GM23338 (cell line): Measurements from ENCODE around the gene CETP. TPM values are rescaled to one million over a fixed set of nuclear protein-coding genes. Genes with fewer than 3 reads are reported as not detected.
"Not testable (repeated sequence)": the region's sequence is repeated elsewhere in the genome, so short reads cannot be mapped to it uniquely, and the experiment has no call there.

Experiments
- ATAC-seq: fragments of 200-7000 bp; cut with Tn5 transposase; 3 replicates; pipeline ENCODE4 v1.9.1; 2020
- DNase-seq: peaks from one replicate; pipeline ENCODE4 v3.0.0-alpha.2; 2015; ENCODE audit warnings: low spot score
- H2AFZ ChIP-seq: fragments of 200-600 bp; sonication (generic); 2 replicates; pipeline ENCODE4 v1.8.0; 2016; ENCODE audit warnings: antibody characterized with exemption, mild to moderate bottlenecking, moderate library complexity
- H3F3A ChIP-seq: fragments of 200-600 bp; sonication (generic); replicated peaks from 2 replicates; pipeline ENCODE4 v1.8.0; 2017; ENCODE audit warnings: antibody characterized with exemption, mixed run types, low read depth
- H3K27ac ChIP-seq: fragments of 200-600 bp; sonication (generic); 2 replicates; pipeline ENCODE4 v1.6.1; 2016; ENCODE audit warnings: low read depth
- H3K27me3 ChIP-seq: fragments of 200-600 bp; sonication (generic); 2 replicates; pipeline ENCODE4 v1.8.0; 2016; ENCODE audit warnings: mild to moderate bottlenecking, mixed run types, moderate library complexity; ENCODE audit not compliant: insufficient read depth
- H3K36me3 ChIP-seq: fragments of 200-600 bp; sonication (generic); 2 replicates; pipeline ENCODE4 v1.8.0; 2016; ENCODE audit warnings: mild to moderate bottlenecking; ENCODE audit not compliant: insufficient read depth
- H3K4me1 ChIP-seq: fragments of 200-600 bp; sonication (generic); 2 replicates; pipeline ENCODE4 v1.8.0; 2016; ENCODE audit warnings: mild to moderate bottlenecking, moderate library complexity; ENCODE audit not compliant: insufficient read depth
- H3K4me2 ChIP-seq: fragments of 200-600 bp; sonication (generic); 2 replicates; pipeline ENCODE4 v1.7.1; 2017; ENCODE audit warnings: mixed run types
- H3K4me3 ChIP-seq: fragments of 200-600 bp; sonication (generic); 2 replicates; pipeline ENCODE4 v1.6.1; 2016; ENCODE audit warnings: mixed run types
- H3K79me2 ChIP-seq: fragments of 200-600 bp; sonication (generic); replicated peaks from 2 replicates; pipeline ENCODE4 v1.8.0; 2017; ENCODE audit warnings: mild to moderate bottlenecking; ENCODE audit not compliant: insufficient read depth
- H3K9me2 ChIP-seq: fragments of 200-600 bp; sonication (generic); 2 replicates; pipeline ENCODE4 v1.8.0; 2017; ENCODE audit not compliant: insufficient read depth
- H4K20me1 ChIP-seq: fragments of 200-600 bp; sonication (generic); replicated peaks from 2 replicates; pipeline ENCODE4 v1.8.0; 2017; ENCODE audit warnings: mild to moderate bottlenecking; ENCODE audit not compliant: insufficient read depth
- H3K27ac Mint-ChIP-seq: 2 replicates; pipeline ENCODE4 v1.8.0; 2020; ENCODE audit warnings: inconsistent platforms, mild to moderate bottlenecking, moderate library complexity, mixed read lengths
- H3K27me3 Mint-ChIP-seq: 3 replicates; pipeline ENCODE4 v1.8.0; 2022; ENCODE audit warnings: low read depth, mild to moderate bottlenecking, moderate library complexity, mixed read lengths, inconsistent platforms; ENCODE audit not compliant: insufficient read depth, poor library complexity
- H3K36me3 Mint-ChIP-seq: 3 replicates; pipeline ENCODE4 v1.8.0; 2021; ENCODE audit warnings: low read depth, mild to moderate bottlenecking, inconsistent platforms, moderate library complexity, mixed read lengths
- H3K4me1 Mint-ChIP-seq: 3 replicates; pipeline ENCODE4 v1.8.0; 2020; ENCODE audit warnings: mild to moderate bottlenecking, inconsistent platforms, mixed read lengths
- H3K4me3 Mint-ChIP-seq: 3 replicates; pipeline ENCODE4 v1.8.0; 2021; ENCODE audit warnings: moderate library complexity, mild to moderate bottlenecking, inconsistent platforms, mixed read lengths
- H3K9me3 Mint-ChIP-seq: 3 replicates; pipeline ENCODE4 v1.8.0; 2020; ENCODE audit warnings: moderate library complexity, mild to moderate bottlenecking, inconsistent platforms, mixed read lengths
- CREB1 ChIP-seq: fragments of 250-450 bp; sonication (Bioruptor Pico); IDR thresholded peaks from 2 replicates; pipeline ENCODE4 v1.5.0; 2020; ENCODE audit warnings: low read depth, mild to moderate bottlenecking, moderate library complexity
- CTCF ChIP-seq, 2 experiments: fragments of 200-600 bp in 1 of 2; sonication (generic) in 1 of 2; conservative IDR thresholded peaks; 2 replicates each; pipeline versions ENCODE4 v1.5.1 to v1.6.1; 2016 to 2017; ENCODE audit warnings: antibody characterized with exemption in 2 of 2, low read depth in 2 of 2, mild to moderate bottlenecking in 2 of 2, moderate library complexity in 1 of 2
- EZH2 ChIP-seq: fragments of 200-600 bp; sonication (generic); IDR thresholded peaks from one replicate; pipeline ENCODE4 v1.8.0; 2017; ENCODE audit warnings: antibody characterized with exemption, mild to moderate bottlenecking, low read depth; ENCODE audit not compliant: unreplicated experiment
- EZH2phosphoT487 ChIP-seq: fragments of 200-600 bp; sonication (generic); IDR thresholded peaks from one replicate; pipeline ENCODE4 v1.8.1; 2018; ENCODE audit warnings: antibody characterized with exemption; ENCODE audit not compliant: unreplicated experiment
- JUNB ChIP-seq: IDR thresholded peaks from one replicate; pipeline ENCODE4 v1.6.1; 2016; ENCODE audit warnings: antibody characterized with exemption; ENCODE audit not compliant: unreplicated experiment
- POLR2AphosphoS5 ChIP-seq: IDR thresholded peaks from 2 replicates; pipeline ENCODE4 v1.6.1; 2016; ENCODE audit warnings: antibody characterized with exemption, low read depth
- REST ChIP-seq: IDR thresholded peaks from one replicate; pipeline ENCODE4 v1.6.1; 2018; ENCODE audit warnings: antibody characterized with exemption; ENCODE audit not compliant: unreplicated experiment
- STAT1 ChIP-seq: IDR thresholded peaks from one replicate; pipeline ENCODE4 v1.6.1; 2016; ENCODE audit warnings: antibody characterized with exemption; ENCODE audit not compliant: unreplicated experiment
- ZNF331 ChIP-seq: fragments of 250-450 bp; sonication (Bioruptor Pico); IDR thresholded peaks from 2 replicates; pipeline ENCODE4 v1.5.0; 2020; ENCODE audit warnings: low read depth, mild to moderate bottlenecking, moderate library complexity
- ZNF462 ChIP-seq: fragments of 250-450 bp; sonication (Bioruptor Pico); IDR thresholded peaks from 2 replicates; pipeline ENCODE4 v1.5.0; 2020; ENCODE audit warnings: mild to moderate bottlenecking, moderate library complexity
- polyA plus RNA-seq: library from polyadenylated mRNA; unstranded; fragments of >200 nt; fragmentation: Nextera tagmentation; extraction: Ambion mirVana; gene quantifications from 2 replicates; pipeline ENCODE4 v1.2.1, GENCODE V29; 2016
- total RNA-seq: library from RNA; depleted of rRNA; stranded (reverse); fragments of >200 nt; shearing (Covaris generic); gene quantifications from 2 replicates; pipeline ENCODE4 v1.2.3, GENCODE V29; 2014

The CETP gene
- total and polyA plus RNA-seq, 2 experiments from 2014 or later = not detected

GRCh38 chr16:56934599-56935145, 27.1 kb upstream of the CETP start:
- peaks cover 19% of the 10 kb centered on the region; the same call in 2 of the 3 replicates for H3K4me1 Mint-ChIP-seq
- H3K27me3 Mint-ChIP-seq, H3K9me2 ChIP-seq, H2AFZ ChIP-seq, H3K27me3 ChIP-seq, ATAC-seq, DNase-seq, H3F3A ChIP-seq, H3K9me3 Mint-ChIP-seq, H3K27ac ChIP-seq: not testable (repeated sequence)
- Histone ChIP-seq H3K79me2 (peaks cover 47% of the 10 kb centered on the region), H4K20me1 (peaks cover 17% of the 10 kb centered on the region; the same call in 1 of the 2 replicates), H3K4me2 (peak overlapping the region; percentile 99; the same call in 1 of the 2 replicates), H3K36me3 (peaks cover 47% of the 10 kb centered on the region), H3K4me3 (peak overlapping the region; percentile 98; the same call in 1 of the 2 replicates), H3K4me1 (peaks cover 16% of the 10 kb centered on the region)
- H3K27ac Mint-ChIP-seq = peak overlapping the region; percentile 36; the same call in 1 of the 2 replicates
- peaks cover 58% of the 10 kb centered on the region for H3K36me3 Mint-ChIP-seq
- peak overlapping the region; percentile 94; the same call in 2 of the 3 replicates for H3K4me3 Mint-ChIP-seq

- H3K4me1 ChIP-seq = peaks cover 16% of the 10 kb centered on the region
- Mint-ChIP-seq H3K27ac (no peak overlapping the region), H3K27me3 (peaks cover 8% of the 10 kb centered on the region), H3K36me3 (peaks cover 63% of the 10 kb centered on the region), H3K4me3 (0 out of 3 replicates have a peak overlapping the region, but pooled peaks have one; percentile 29), H3K4me1 (peaks cover 19% of the 10 kb centered on the region; the same call in 2 of the 3 replicates), H3K9me3 (0 out of 3 replicates have a peak, but pooled peaks cover 2% of the 10 kb centered on the region)
- no peaks in the 10 kb centered on the region for H3K9me2 ChIP-seq
- H3K27me3 ChIP-seq = no peaks in the 10 kb centered on the region
- no peak for DNase-seq
- no peak overlapping the region for H3K27ac ChIP-seq
- no peaks in the 10 kb centered on the region for H3F3A ChIP-seq
- no peak overlapping the region for H3K4me3 ChIP-seq
- peaks cover 17% of the 10 kb centered on the region; the same call in 1 of the 2 replicates for H4K20me1 ChIP-seq
- peaks cover 47% of the 10 kb centered on the region for H3K79me2 ChIP-seq
- no peak overlapping the region for H3K4me2 ChIP-seq
- no peak for ATAC-seq
- H3K36me3 ChIP-seq = peaks cover 52% of the 10 kb centered on the region
- no peak overlapping the region for H2AFZ ChIP-seq
- TF ChIP-seq ZNF462 (CRISPR knock-in tag) = no peak
- TF ChIP-seq CTCF (conservative IDR thresholded peaks at IDR 0.05; ENCODE audit: low read depth in 2 of 2) = no peak
- TF ChIP-seq STAT1 = no peak
- TF ChIP-seq CREB1 = no peak
- no peak for TF ChIP-seq EZH2phosphoT487
- TF ChIP-seq REST = no peak
- no peak for TF ChIP-seq EZH2
- TF ChIP-seq JUNB = no peak
- no peak for TF ChIP-seq POLR2AphosphoS5
- TF ChIP-seq ZNF331 (CRISPR knock-in tag) = no peak
Measured at GRCh38 chr16:56935201-56935600, 26.5 kb upstream of the CETP start.
